ENCODE data around the gene LRRC75A. TPM values are rescaled to one million over a fixed set of nuclear protein-coding genes. Genes with fewer than 3 reads are reported as not detected.

Gene LRRC75A
- total RNA-seq, 1 experiment from 2014 or later: 10.1 TPM

GRCh38 chr17:16488186-16488967 lies 3.6 kb downstream of the LRRC75A start:
- no peak overlapping the region for H4K5ac ChIP-seq (ENCODE audit: insufficient read length, low read depth, low read length)
- no peak overlapping the region for H4K8ac ChIP-seq (replicated peaks; ENCODE audit: insufficient read length, low read depth, low read length)
- H3K27ac ChIP-seq (ENCODE audit: insufficient read length, low read depth, low read length): no peak overlapping the region
- H2AFZ ChIP-seq (ENCODE audit: low read length): no peak overlapping the region
- Mint-ChIP-seq H3K4me3 (peak overlapping the region in 1 of 2 experiments; percentile 9; a peak in 1 of 5 replicates), H3K36me3 (ENCODE audit: insufficient read depth in 1 of 3, low read depth in 3 of 3) (no peaks in the 10 kb centered on the region; a peak in 3 of 7 replicates), H3K9me3 (no peaks in the 10 kb centered on the region; a peak in 1 of 5 replicates), H3K27me3 (ENCODE audit: low read depth) (peaks cover 19% of the 10 kb centered on the region), H3K27ac (peak overlapping the region in 2 of 3 experiments; percentile 8 to 58; a peak in 2 of 7 replicates), H3K4me1 (peaks cover 72 to 83% of the 10 kb centered on the region in 2 experiments)
- no peak overlapping the region for H3K9ac ChIP-seq (ENCODE audit: extremely low read depth, insufficient read length, low read length)
- no peaks in the 10 kb centered on the region for H3K27me3 ChIP-seq (ENCODE audit: insufficient read depth, low read length)
- no peak overlapping the region for H2AK5ac ChIP-seq (ENCODE audit: insufficient read length, low read length)
- peaks cover 16% of the 10 kb centered on the region; the same call in 1 of the 2 replicates for H3K4me1 ChIP-seq (ENCODE audit: insufficient read depth, low read length)
- no peaks in the 10 kb centered on the region; the same call in 1 of the 2 replicates for H3K79me2 ChIP-seq (ENCODE audit: insufficient read depth, low read length)
- H3K56ac ChIP-seq (ENCODE audit: insufficient read length, low read depth, low read length): no peak overlapping the region
- H3K23me2 ChIP-seq (ENCODE audit: insufficient read length, low read depth, low read length, poor library complexity, severe bottlenecking): peaks cover 12% of the 10 kb centered on the region
- no peak overlapping the region for H2BK15ac ChIP-seq (ENCODE audit: low read depth, low read length)
- H2BK5ac ChIP-seq (ENCODE audit: insufficient read length, low read length): no peak overlapping the region
- H4K91ac ChIP-seq (ENCODE audit: insufficient read length, low read depth, low read length): peak overlapping the region; percentile 16
- WGBS (ENCODE audit: extremely low coverage, insufficient read length, low lambda C conversion rate): no CpG with 5 or more reads among the region's 8 CpGs
- H3T11ph ChIP-seq (ENCODE audit: low read length): no peak overlapping the region
- H3K18ac ChIP-seq (ENCODE audit: insufficient read length, low read depth, low read length): no peak overlapping the region
- H2BK120ac ChIP-seq (ENCODE audit: low read depth, low read length, poor library complexity, severe bottlenecking): no peak overlapping the region
- no peak overlapping the region for H3K14ac ChIP-seq (ENCODE audit: insufficient read depth, low read length)
- no peaks in the 10 kb centered on the region for H3K79me1 ChIP-seq (ENCODE audit: insufficient read depth, low read depth, low read length, poor library complexity, severe bottlenecking)
- H4K20me1 ChIP-seq (ENCODE audit: control insufficient read depth, insufficient read depth, insufficient read length): no peaks in the 10 kb centered on the region
- H3K23ac ChIP-seq (ENCODE audit: insufficient read length, low read depth, low read length): no peak overlapping the region
- no peak for TF ChIP-seq CTCF (conservative IDR thresholded peaks at IDR 0.05)
- H3K4me2 ChIP-seq (ENCODE audit: insufficient read depth, insufficient read length, low read length): no peak overlapping the region
- DNase-seq: peak; percentile 51
- no peak overlapping the region for H2BK12ac ChIP-seq (ENCODE audit: insufficient read length, low read depth, low read length)
- H3K4ac ChIP-seq (ENCODE audit: low read depth, low read length): no peak overlapping the region; the same call in 1 of the 2 replicates
- no peaks in the 10 kb centered on the region for H3K9me3 ChIP-seq (ENCODE audit: control insufficient read depth, low read depth, low read length)
- H2BK20ac ChIP-seq (ENCODE audit: low read depth, low read length, poor library complexity, severe bottlenecking): no peak overlapping the region
